Measurements from ENCODE around the gene TBC1D14.

TBC1D14 gene

DNA sequence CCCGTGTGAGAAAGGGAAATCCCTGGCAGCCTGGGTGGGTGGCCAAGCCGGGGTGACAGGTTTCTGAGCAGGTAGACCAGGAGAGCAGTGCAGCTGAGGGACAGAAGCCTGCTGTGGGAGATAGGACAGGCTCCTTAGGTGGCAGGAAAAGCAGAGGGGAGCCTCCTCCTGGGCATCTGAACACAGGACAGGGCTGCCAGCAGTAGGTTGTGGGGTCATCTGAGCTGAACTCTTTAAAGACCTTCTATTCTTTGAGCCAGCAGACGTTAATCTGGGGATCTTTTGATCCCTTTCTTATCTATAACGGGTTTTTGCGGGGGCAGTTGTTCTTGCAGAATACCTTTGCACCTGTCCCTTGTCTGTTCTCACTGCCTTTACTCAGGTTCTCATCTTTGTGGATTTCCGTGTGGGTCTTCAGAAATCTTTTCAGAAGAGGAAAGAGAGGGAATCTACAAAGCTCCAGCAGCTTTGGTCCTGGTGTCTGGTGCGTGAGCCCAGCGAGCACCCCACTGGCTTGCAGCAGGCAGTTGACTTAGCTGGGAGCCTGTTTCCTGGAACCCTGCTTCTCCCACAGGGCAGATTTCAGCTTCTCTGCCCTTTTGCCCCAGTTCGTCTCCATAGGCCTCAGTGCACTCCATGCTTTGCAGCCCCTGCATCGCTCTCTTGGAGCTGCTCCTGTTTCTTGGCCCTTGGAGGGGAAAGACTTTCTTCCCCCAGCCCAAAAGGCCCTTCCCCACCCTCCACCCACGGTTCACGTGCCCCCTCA, 97.7 kb downstream of the TBC1D14 start:
- Histone ChIP-seq H3K4me3 (no peak overlapping the region), H3K36me3 (peaks cover 45 to 94% (median 76%) of the 10 kb centered on the region in 3 donors), H3K4me1 (no peaks in the 10 kb centered on the region), H3K27me3 (no peaks in the 10 kb centered on the region), H3K9me3 (no peaks in the 10 kb centered on the region), H3K27ac (no peak overlapping the region)
- intact Hi-C loops (cut with DNase I; ENCODE audit: low total_unique reads) = no loop called here
- DNase-seq = peak in 1 of 2 donors; percentile 61
- TF ChIP-seq CTCF (IDR thresholded peaks at IDR 0.05) = no peak

GRCh38 chr4:7007944-7008343, 98.3 kb downstream of the TBC1D14 start:
- no peaks in the 10 kb centered on the region for H3K27me3 ChIP-seq
- no peak overlapping the region for H3K27ac ChIP-seq
- intact Hi-C loops (cut with DNase I; ENCODE audit: low total_unique reads) = no loop called here
- H3K9me3 ChIP-seq = no peaks in the 10 kb centered on the region
- H3K4me1 ChIP-seq = no peaks in the 10 kb centered on the region
- DNase-seq = no peak
- TF ChIP-seq CTCF (IDR thresholded peaks at IDR 0.05) = no peak
- peaks cover 39 to 93% (median 73%) of the 10 kb centered on the region in 3 donors for H3K36me3 ChIP-seq
- no peak overlapping the region for H3K4me3 ChIP-seq

DNA sequence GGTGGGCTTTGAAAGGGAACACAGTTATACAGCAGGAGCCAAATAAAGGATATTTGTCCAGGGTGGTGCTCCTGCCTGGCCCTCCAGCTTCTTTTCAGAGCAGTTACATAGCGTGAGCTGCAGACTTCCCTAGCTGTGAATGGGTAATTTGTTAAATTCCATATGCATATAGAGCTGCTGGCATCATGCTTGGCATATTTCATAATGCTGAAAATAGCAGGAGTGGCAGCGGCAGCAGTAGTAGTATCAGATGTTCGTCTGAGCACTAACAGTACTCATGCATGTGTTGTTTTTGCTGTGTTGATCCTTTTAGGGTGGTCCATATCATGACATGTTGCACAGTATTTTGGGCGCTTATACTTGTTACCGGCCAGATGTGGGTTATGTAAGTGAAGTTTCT, 99.9 kb downstream of the TBC1D14 start:
- Histone ChIP-seq H3K4me3 (no peak overlapping the region), H3K4me1 (no peaks in the 10 kb centered on the region), H3K27ac (no peak overlapping the region), H3K9me3 (no peaks in the 10 kb centered on the region), H3K27me3 (no peaks in the 10 kb centered on the region), H3K36me3 (peaks cover 40 to 98% (median 74%) of the 10 kb centered on the region in 3 donors)
- TF ChIP-seq CTCF (IDR thresholded peaks at IDR 0.05) = no peak
- intact Hi-C loops (cut with DNase I; ENCODE audit: low total_unique reads) = no loop called here
- no peak for DNase-seq

- Histone ChIP-seq H3K9me3 (no peaks in the 10 kb centered on the region), H3K4me1 (no peaks in the 10 kb centered on the region), H3K4me3 (no peak overlapping the region), H3K27ac (no peak overlapping the region), H3K36me3 (peaks cover 51 to 98% (median 82%) of the 10 kb centered on the region in 3 donors), H3K27me3 (no peaks in the 10 kb centered on the region)
- DNase-seq = no peak
- no peak for TF ChIP-seq CTCF (IDR thresholded peaks at IDR 0.05)
- intact Hi-C loops (cut with DNase I; ENCODE audit: low total_unique reads) = no loop called here
These were observed 103.5 kb downstream of the TBC1D14 start for GRCh38 chr4:7013175-7013574.

GRCh38 chr4:7014815-7015214, 105.2 kb downstream of the TBC1D14 start:
- no peak for DNase-seq
- intact Hi-C loops (cut with DNase I; ENCODE audit: low total_unique reads) = no loop called here

More at GRCh38 chr4:7014815-7015214, 105.2 kb downstream of the TBC1D14 start:
- H3K27me3 ChIP-seq = no peaks in the 10 kb centered on the region
- no peak for TF ChIP-seq CTCF (IDR thresholded peaks at IDR 0.05)
- H3K4me3 ChIP-seq = no peak overlapping the region
- H3K27ac ChIP-seq = no peak overlapping the region
- H3K4me1 ChIP-seq = no peaks in the 10 kb centered on the region
- peaks cover 43 to 98% (median 85%) of the 10 kb centered on the region in 3 donors for H3K36me3 ChIP-seq
- no peaks in the 10 kb centered on the region for H3K9me3 ChIP-seq
